KMS-11 (cell line): Measurements from ENCODE around the gene EPHA6.

Source experiments
- H2AFZ ChIP-seq: fragments of 200-600 bp; sonication (generic); 2 replicates; pipeline ENCODE4 v1.6.1; 2016; ENCODE audit warnings: antibody characterized with exemption, mixed run types, low read depth
- H3K27ac ChIP-seq: fragments of 200-600 bp; sonication (generic); 2 replicates; pipeline ENCODE4 v1.6.1; 2016; ENCODE audit warnings: mild to moderate bottlenecking, mixed run types
- H3K27me3 ChIP-seq: fragments of 200-600 bp; sonication (generic); 2 replicates; pipeline ENCODE4 v1.6.1; 2017; ENCODE audit warnings: mild to moderate bottlenecking, low read depth, mixed run types, moderate library complexity; ENCODE audit not compliant: insufficient read depth
- H3K36me3 ChIP-seq: fragments of 200-600 bp; sonication (generic); 2 replicates; pipeline ENCODE4 v1.6.1; 2017; ENCODE audit warnings: mild to moderate bottlenecking, mixed run types; ENCODE audit not compliant: insufficient read depth
- H3K4me1 ChIP-seq: fragments of 200-600 bp; sonication (generic); 2 replicates; pipeline ENCODE4 v1.6.1; 2016; ENCODE audit warnings: mild to moderate bottlenecking, low read depth, mixed run types; ENCODE audit not compliant: poor library complexity, severe bottlenecking
- H3K4me2 ChIP-seq: fragments of 200-600 bp; sonication (generic); 2 replicates; pipeline ENCODE4 v1.7.0; 2016; ENCODE audit warnings: mild to moderate bottlenecking, mixed run types
- H3K4me3 ChIP-seq: fragments of 200-600 bp; sonication (generic); IDR thresholded peaks from 2 replicates; pipeline ENCODE4 v1.6.1; 2017; ENCODE audit warnings: low read depth, low read length, mixed read lengths; ENCODE audit not compliant: insufficient read depth
- H3K79me2 ChIP-seq: fragments of 200-600 bp; sonication (generic); 2 replicates; pipeline ENCODE4 v1.6.1; 2016; ENCODE audit warnings: low read depth, mixed run types; ENCODE audit not compliant: insufficient read depth
- H3K9ac ChIP-seq: fragments of 200-600 bp; sonication (generic); 2 replicates; pipeline ENCODE4 v1.6.1; 2016; ENCODE audit warnings: mild to moderate bottlenecking, mixed run types
- H4K20me1 ChIP-seq: fragments of 200-600 bp; sonication (generic); 2 replicates; pipeline ENCODE4 v1.6.1; 2016; ENCODE audit warnings: mild to moderate bottlenecking, mixed run types; ENCODE audit not compliant: insufficient read depth
- TF ChIP-seq, protein P1 (sequence below): fragments of 200-600 bp; sonication (generic); conservative IDR thresholded peaks from 2 replicates; pipeline ENCODE4 v1.6.1; 2017; ENCODE audit warnings: low read depth, mild to moderate bottlenecking, antibody characterized with exemption, low read length, moderate library complexity, mixed read lengths

The EPHA6 gene

DNA sequence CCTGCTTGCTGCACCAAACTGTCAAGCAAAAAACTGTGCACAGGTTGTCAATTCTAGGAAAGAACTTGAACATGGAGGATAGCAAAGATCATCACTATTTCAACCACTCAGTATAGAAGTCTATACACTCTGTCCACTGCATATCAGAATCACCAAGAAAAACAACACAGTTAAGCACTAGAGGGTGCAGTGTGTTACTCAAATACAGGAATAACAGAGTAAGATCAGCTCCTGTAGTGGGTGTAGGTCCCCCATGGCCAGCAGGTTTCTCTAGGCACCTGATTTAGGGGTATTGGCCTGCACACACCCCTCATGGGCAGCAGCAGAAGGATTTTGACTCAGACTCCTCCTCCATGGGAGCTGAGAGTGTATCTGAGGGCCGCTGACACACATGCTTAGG, 464.1 kb downstream of the EPHA6 start:
- TF ChIP-seq, protein P1, sequence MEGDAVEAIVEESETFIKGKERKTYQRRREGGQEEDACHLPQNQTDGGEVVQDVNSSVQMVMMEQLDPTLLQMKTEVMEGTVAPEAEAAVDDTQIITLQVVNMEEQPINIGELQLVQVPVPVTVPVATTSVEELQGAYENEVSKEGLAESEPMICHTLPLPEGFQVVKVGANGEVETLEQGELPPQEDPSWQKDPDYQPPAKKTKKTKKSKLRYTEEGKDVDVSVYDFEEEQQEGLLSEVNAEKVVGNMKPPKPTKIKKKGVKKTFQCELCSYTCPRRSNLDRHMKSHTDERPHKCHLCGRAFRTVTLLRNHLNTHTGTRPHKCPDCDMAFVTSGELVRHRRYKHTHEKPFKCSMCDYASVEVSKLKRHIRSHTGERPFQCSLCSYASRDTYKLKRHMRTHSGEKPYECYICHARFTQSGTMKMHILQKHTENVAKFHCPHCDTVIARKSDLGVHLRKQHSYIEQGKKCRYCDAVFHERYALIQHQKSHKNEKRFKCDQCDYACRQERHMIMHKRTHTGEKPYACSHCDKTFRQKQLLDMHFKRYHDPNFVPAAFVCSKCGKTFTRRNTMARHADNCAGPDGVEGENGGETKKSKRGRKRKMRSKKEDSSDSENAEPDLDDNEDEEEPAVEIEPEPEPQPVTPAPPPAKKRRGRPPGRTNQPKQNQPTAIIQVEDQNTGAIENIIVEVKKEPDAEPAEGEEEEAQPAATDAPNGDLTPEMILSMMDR: no peak
- no peak overlapping the region for H3K9ac ChIP-seq
- no peak overlapping the region for H3K4me3 ChIP-seq
- H2AFZ ChIP-seq: no peak overlapping the region
- no peak overlapping the region for H3K4me2 ChIP-seq
- H3K4me1 ChIP-seq: no peaks in the 10 kb centered on the region
- no peaks in the 10 kb centered on the region for H3K79me2 ChIP-seq
- no peak overlapping the region for H3K27ac ChIP-seq
- no peaks in the 10 kb centered on the region for H3K36me3 ChIP-seq
- H4K20me1 ChIP-seq: no peaks in the 10 kb centered on the region
- H3K27me3 ChIP-seq: no peaks in the 10 kb centered on the region

DNA sequence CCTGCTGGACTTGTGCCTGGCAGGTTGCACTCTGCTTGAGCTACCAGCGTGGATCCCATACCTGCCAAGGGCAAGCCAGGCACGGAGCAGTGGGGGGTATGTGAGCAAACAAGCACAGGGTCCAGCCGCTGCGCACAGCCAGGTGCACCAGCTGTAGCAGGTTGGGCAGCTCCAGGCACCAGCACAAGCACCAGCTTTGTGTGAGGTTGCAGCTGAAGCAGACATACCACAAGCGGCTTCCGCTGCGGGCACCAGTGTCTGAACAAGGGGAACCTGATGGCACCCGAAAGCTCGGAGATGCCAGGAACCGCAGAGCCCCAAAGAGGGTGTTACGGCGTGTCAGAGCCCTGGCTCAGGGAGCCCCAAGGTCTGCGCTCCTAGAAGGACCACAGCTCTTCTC, 477.5 kb downstream of the EPHA6 start:
- Histone ChIP-seq H3K4me2 (no peak overlapping the region), H3K9ac (no peak overlapping the region), H4K20me1 (no peaks in the 10 kb centered on the region), H3K79me2 (no peaks in the 10 kb centered on the region), H3K4me1 (no peaks in the 10 kb centered on the region), H2AFZ (no peak overlapping the region), H3K36me3 (no peaks in the 10 kb centered on the region), H3K27ac (no peak overlapping the region), H3K4me3 (no peak overlapping the region), H3K27me3 (no peaks in the 10 kb centered on the region)
- TF ChIP-seq, protein P1: no peak

DNA sequence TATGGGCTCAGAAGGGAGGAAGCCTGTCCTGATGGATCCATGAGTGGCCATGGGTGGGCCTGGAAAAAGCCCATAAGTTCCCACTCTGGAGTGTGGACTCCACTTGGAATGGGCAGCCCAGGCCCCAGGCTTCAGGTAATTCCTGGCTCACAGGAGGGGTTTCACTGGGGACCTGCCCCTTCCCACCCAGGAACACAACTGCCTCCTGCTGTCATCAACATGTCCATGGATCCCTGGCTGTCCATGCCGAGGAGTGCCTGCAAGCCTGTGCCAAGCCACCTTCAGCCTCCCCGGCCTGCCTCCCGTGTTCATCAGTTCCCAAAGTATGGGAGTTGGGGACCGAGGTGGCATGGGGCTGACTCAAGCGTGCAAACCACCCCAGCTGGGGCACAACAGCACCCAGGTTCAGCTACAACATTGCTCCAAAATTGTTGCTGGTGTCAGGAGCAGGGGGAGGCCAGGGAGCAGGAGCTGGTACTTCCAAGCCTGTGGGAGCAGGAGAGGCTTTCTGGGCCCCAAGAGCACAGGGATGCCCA, 479.3 kb downstream of the EPHA6 start:
- Histone ChIP-seq H3K27ac (no peak overlapping the region), H3K4me1 (no peaks in the 10 kb centered on the region), H3K79me2 (no peaks in the 10 kb centered on the region), H3K9ac (no peak overlapping the region), H3K4me3 (no peak overlapping the region), H4K20me1 (no peaks in the 10 kb centered on the region), H3K4me2 (no peak overlapping the region), H3K27me3 (no peaks in the 10 kb centered on the region), H2AFZ (no peak overlapping the region), H3K36me3 (no peaks in the 10 kb centered on the region)
- TF ChIP-seq, protein P1: no peak

DNA sequence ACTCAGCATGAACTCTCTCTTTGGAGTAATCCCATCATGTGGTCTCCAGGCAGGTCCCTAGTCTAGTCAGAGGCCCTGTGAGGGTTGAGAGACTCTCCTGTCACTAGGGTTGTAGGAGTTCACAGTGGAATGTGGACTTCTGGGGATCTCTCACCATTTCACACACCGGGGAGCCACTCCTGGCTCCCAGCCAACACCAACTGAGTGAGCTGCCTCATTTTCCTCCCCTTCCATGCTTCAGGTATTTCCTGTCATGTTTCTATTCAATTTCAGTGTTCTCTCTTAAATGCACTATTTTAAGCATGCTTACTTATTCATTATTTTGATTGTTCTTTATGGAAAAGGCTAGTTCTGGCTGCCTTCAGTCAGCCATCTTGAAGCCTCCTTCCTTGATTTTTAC, 482.6 kb downstream of the EPHA6 start:
- no peaks in the 10 kb centered on the region for H4K20me1 ChIP-seq
- no peak overlapping the region for H3K4me2 ChIP-seq
- no peaks in the 10 kb centered on the region for H3K4me1 ChIP-seq
- no peak overlapping the region for H3K4me3 ChIP-seq
- no peaks in the 10 kb centered on the region for H3K36me3 ChIP-seq
- no peaks in the 10 kb centered on the region for H3K79me2 ChIP-seq
- no peak overlapping the region for H2AFZ ChIP-seq
- H3K9ac ChIP-seq: no peak overlapping the region
- TF ChIP-seq, protein P1: no peak
- H3K27me3 ChIP-seq: no peaks in the 10 kb centered on the region
- H3K27ac ChIP-seq: no peak overlapping the region
